Measurements from ENCODE around the gene IL16.

- TF ChIP-seq POLR2AphosphoS5 (IDR thresholded peaks at IDR 0.05; ENCODE audit: borderline replicate concordance, low read depth, low read length) (no peak), EZH2 (IDR thresholded peaks at IDR 0.05) (no peak), FOXP2 (optimal IDR thresholded peaks at IDR 0.05; ENCODE audit: control extremely low read depth, extremely low read length, insufficient read depth) (no peak)
Measured at GRCh38 chr15:81314378-81314777, 117.7 kb downstream of the IL16 start.

Data from SK-N-MC (cell line).